Measurements from ENCODE around the gene WWC2. TPM values are rescaled to one million over a fixed set of nuclear protein-coding genes. Genes with fewer than 3 reads are reported as not detected.

The WWC2 gene
- total and polyA plus RNA-seq, 3 experiments from 2014 or later, result 0.80 to 1.7 (median 0.85) TPM

GRCh38 chr4:183329954-183330742, 231.1 kb downstream of the WWC2 start:
- Histone ChIP-seq H3K36me3 (ENCODE audit: insufficient read depth, low read length) (no peaks in the 10 kb centered on the region), H3K27me3 (ENCODE audit: insufficient read depth, low read length, poor library complexity, severe bottlenecking) (no peaks in the 10 kb centered on the region), H3K4me1 (ENCODE audit: insufficient read depth, low read length) (no peaks in the 10 kb centered on the region), H3K4me3 (ENCODE audit: low read length) (no peak overlapping the region), H3K9me3 (ENCODE audit: low read length) (no peaks in the 10 kb centered on the region), H3K27ac (ENCODE audit: low read depth, low read length) (no peak overlapping the region)
- Mint-ChIP-seq H3K4me3 (no peak overlapping the region), H3K27ac (peak overlapping the region in 1 of 8 donors; percentile 57), H3K27me3 (peaks cover 7 to 43% of the 10 kb centered on the region in 2 donors), H3K4me1 (no peaks in the 10 kb centered on the region), H3K9me3 (no peaks in the 10 kb centered on the region), H3K36me3 (peaks cover 0 to 10% (median 0%) of the 10 kb centered on the region in 3 donors)
- CTCF ChIA-PET, result no interaction called here
- DNase-seq, result no peak
- POLR2A ChIA-PET, result no interaction called here

- peaks cover 5 to 45% of the 10 kb centered on the region in 2 donors for H3K27me3 Mint-ChIP-seq
- DNase-seq, result no peak
- H3K36me3 ChIP-seq (ENCODE audit: insufficient read depth, low read length), result no peaks in the 10 kb centered on the region
- H3K4me3 ChIP-seq (ENCODE audit: low read length), result no peak overlapping the region
- H3K4me1 ChIP-seq (ENCODE audit: insufficient read depth, low read length), result no peaks in the 10 kb centered on the region
- no peaks in the 10 kb centered on the region for H3K9me3 ChIP-seq (ENCODE audit: low read length)
- ChIA-PET CTCF (no interaction called here), POLR2A (no interaction called here)
- H3K27ac Mint-ChIP-seq, result no peak overlapping the region
- H3K36me3 Mint-ChIP-seq, result peaks cover 0 to 8% (median 0%) of the 10 kb centered on the region in 3 donors
- H3K9me3 Mint-ChIP-seq, result no peaks in the 10 kb centered on the region
- no peak overlapping the region for H3K4me3 Mint-ChIP-seq
- no peaks in the 10 kb centered on the region for H3K27me3 ChIP-seq (ENCODE audit: insufficient read depth, low read length, poor library complexity, severe bottlenecking)
- H3K27ac ChIP-seq (ENCODE audit: low read depth, low read length), result no peak overlapping the region
- H3K4me1 Mint-ChIP-seq, result peaks cover 0 to 5% (median 0%) of the 10 kb centered on the region in 3 donors
Measured at GRCh38 chr4:183330841-183331240, 231.8 kb downstream of the WWC2 start.

- ChIA-PET CTCF (no interaction called here), POLR2A (no interaction called here)
- Histone ChIP-seq H3K4me1 (ENCODE audit: insufficient read depth, low read length) (no peaks in the 10 kb centered on the region), H3K27me3 (ENCODE audit: insufficient read depth, low read length, poor library complexity, severe bottlenecking) (no peaks in the 10 kb centered on the region), H3K36me3 (ENCODE audit: insufficient read depth, low read length) (no peaks in the 10 kb centered on the region), H3K27ac (ENCODE audit: low read depth, low read length) (no peak overlapping the region), H3K4me3 (ENCODE audit: low read length) (no peak overlapping the region), H3K9me3 (ENCODE audit: low read length) (no peaks in the 10 kb centered on the region)
- Mint-ChIP-seq H3K9me3 (no peaks in the 10 kb centered on the region), H3K27ac (no peak overlapping the region), H3K27me3 (peaks cover 3 to 33% of the 10 kb centered on the region in 2 donors), H3K4me1 (peaks cover 0 to 5% (median 0%) of the 10 kb centered on the region in 3 donors), H3K4me3 (no peak overlapping the region), H3K36me3 (no peaks in the 10 kb centered on the region)
- DNase-seq, result no peak
Measured at GRCh38 chr4:183332447-183332846, 233.4 kb downstream of the WWC2 start.

- no peaks in the 10 kb centered on the region for H3K9me3 ChIP-seq (ENCODE audit: low read length)
- no peaks in the 10 kb centered on the region for H3K36me3 Mint-ChIP-seq
- POLR2A ChIA-PET, result no interaction called here
- H3K27ac ChIP-seq (ENCODE audit: low read depth, low read length), result no peak overlapping the region
- no peaks in the 10 kb centered on the region for H3K9me3 Mint-ChIP-seq
- H3K27me3 Mint-ChIP-seq, result peaks cover 3 to 33% of the 10 kb centered on the region in 2 donors
- H3K4me3 Mint-ChIP-seq, result no peak overlapping the region
- no peaks in the 10 kb centered on the region for H3K27me3 ChIP-seq (ENCODE audit: insufficient read depth, low read length, poor library complexity, severe bottlenecking)
- no peak for DNase-seq
- H3K4me3 ChIP-seq (ENCODE audit: low read length), result no peak overlapping the region
- H3K4me1 Mint-ChIP-seq, result peaks cover 0 to 5% (median 0%) of the 10 kb centered on the region in 3 donors
- CTCF ChIA-PET, result no interaction called here
- H3K36me3 ChIP-seq (ENCODE audit: insufficient read depth, low read length), result no peaks in the 10 kb centered on the region
- peak overlapping the region in 1 of 8 donors; percentile 31 for H3K27ac Mint-ChIP-seq
- H3K4me1 ChIP-seq (ENCODE audit: insufficient read depth, low read length), result no peaks in the 10 kb centered on the region
Measured at GRCh38 chr4:183333202-183333601, 234.1 kb downstream of the WWC2 start.

DNA sequence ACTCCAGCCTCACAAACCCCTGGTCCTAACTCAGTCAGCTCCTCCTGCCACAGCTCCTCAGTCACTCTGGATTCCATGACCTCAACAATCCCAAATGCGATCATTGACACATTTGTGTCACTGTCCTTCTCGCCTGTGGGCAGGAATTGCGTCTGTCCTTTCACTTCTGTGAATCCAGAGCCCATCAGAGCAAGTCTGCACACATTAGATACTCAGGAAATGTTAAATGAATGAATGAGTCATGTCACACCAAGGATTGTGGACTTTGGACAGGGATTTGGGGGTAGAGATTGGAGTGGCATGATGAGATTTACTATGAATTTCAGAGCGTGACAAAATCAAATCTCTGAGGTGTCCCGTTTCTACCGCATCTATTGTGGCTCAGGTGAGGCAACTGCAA, 234.9 kb downstream of the WWC2 start:
- Histone ChIP-seq H3K4me3 (ENCODE audit: low read length) (no peak overlapping the region), H3K27ac (ENCODE audit: low read depth, low read length) (no peak overlapping the region), H3K36me3 (ENCODE audit: insufficient read depth, low read length) (no peaks in the 10 kb centered on the region), H3K27me3 (ENCODE audit: insufficient read depth, low read length, poor library complexity, severe bottlenecking) (no peaks in the 10 kb centered on the region), H3K9me3 (ENCODE audit: low read length) (no peaks in the 10 kb centered on the region), H3K4me1 (ENCODE audit: insufficient read depth, low read length) (no peaks in the 10 kb centered on the region)
- H3K36me3 Mint-ChIP-seq, result no peaks in the 10 kb centered on the region
- CTCF ChIA-PET, result no interaction called here
- no peak overlapping the region for H3K27ac Mint-ChIP-seq
- DNase-seq, result no peak
- no peaks in the 10 kb centered on the region for H3K9me3 Mint-ChIP-seq
- peaks cover 0 to 5% (median 0%) of the 10 kb centered on the region in 3 donors for H3K4me1 Mint-ChIP-seq
- peaks cover 3 to 29% of the 10 kb centered on the region in 2 donors for H3K27me3 Mint-ChIP-seq
- H3K4me3 Mint-ChIP-seq, result no peak overlapping the region
- POLR2A ChIA-PET, result no interaction called here

GRCh38 chr4:183335369-183335940, 236.4 kb downstream of the WWC2 start:
- Mint-ChIP-seq H3K36me3 (no peaks in the 10 kb centered on the region), H3K4me1 (peaks cover 0 to 5% (median 0%) of the 10 kb centered on the region in 3 donors), H3K4me3 (no peak overlapping the region), H3K27ac (peak overlapping the region in 1 of 8 donors; percentile 26), H3K27me3 (peaks cover 3 to 22% of the 10 kb centered on the region in 2 donors), H3K9me3 (no peaks in the 10 kb centered on the region)
- Histone ChIP-seq H3K36me3 (ENCODE audit: insufficient read depth, low read length) (no peaks in the 10 kb centered on the region), H3K4me3 (ENCODE audit: low read length) (no peak overlapping the region), H3K27ac (ENCODE audit: low read depth, low read length) (no peak overlapping the region), H3K4me1 (ENCODE audit: insufficient read depth, low read length) (no peaks in the 10 kb centered on the region), H3K9me3 (ENCODE audit: low read length) (no peaks in the 10 kb centered on the region), H3K27me3 (ENCODE audit: insufficient read depth, low read length, poor library complexity, severe bottlenecking) (no peaks in the 10 kb centered on the region)
- no peak for DNase-seq
- ChIA-PET CTCF (no interaction called here), POLR2A (no interaction called here)

DNA sequence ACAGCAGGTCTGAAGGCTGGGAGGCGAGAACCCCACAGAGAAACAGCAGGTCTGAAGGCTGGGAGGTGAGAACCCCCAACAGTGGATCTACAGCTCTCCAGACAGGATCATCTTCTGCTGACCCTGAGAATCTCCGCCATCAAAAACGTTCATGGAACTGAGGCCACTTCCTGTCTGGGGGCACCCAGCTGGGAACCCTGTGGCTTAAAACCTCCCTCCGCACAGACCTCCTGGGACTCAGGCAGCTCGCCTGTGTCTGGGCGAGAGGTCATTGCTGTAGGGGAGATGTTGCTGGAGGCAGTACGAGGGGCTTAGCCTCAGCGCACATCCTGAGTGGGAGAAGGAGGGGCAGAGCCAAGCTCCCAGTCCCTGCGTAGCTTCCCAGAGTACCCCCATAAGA, 238.3 kb downstream of the WWC2 start:
- Histone ChIP-seq H3K27ac (ENCODE audit: low read depth, low read length) (no peak overlapping the region), H3K36me3 (ENCODE audit: insufficient read depth, low read length) (no peaks in the 10 kb centered on the region), H3K9me3 (ENCODE audit: low read length) (no peaks in the 10 kb centered on the region), H3K4me3 (ENCODE audit: low read length) (no peak overlapping the region), H3K27me3 (ENCODE audit: insufficient read depth, low read length, poor library complexity, severe bottlenecking) (no peaks in the 10 kb centered on the region), H3K4me1 (ENCODE audit: insufficient read depth, low read length) (no peaks in the 10 kb centered on the region)
- Mint-ChIP-seq H3K27me3 (peaks cover 3 to 14% of the 10 kb centered on the region in 2 donors), H3K27ac (no peak overlapping the region), H3K9me3 (no peaks in the 10 kb centered on the region), H3K4me1 (peaks cover 0 to 5% (median 0%) of the 10 kb centered on the region in 3 donors), H3K4me3 (no peak overlapping the region), H3K36me3 (no peaks in the 10 kb centered on the region)
- CTCF ChIA-PET, result no interaction called here
- no peak for DNase-seq
- POLR2A ChIA-PET, result no interaction called here

DNA sequence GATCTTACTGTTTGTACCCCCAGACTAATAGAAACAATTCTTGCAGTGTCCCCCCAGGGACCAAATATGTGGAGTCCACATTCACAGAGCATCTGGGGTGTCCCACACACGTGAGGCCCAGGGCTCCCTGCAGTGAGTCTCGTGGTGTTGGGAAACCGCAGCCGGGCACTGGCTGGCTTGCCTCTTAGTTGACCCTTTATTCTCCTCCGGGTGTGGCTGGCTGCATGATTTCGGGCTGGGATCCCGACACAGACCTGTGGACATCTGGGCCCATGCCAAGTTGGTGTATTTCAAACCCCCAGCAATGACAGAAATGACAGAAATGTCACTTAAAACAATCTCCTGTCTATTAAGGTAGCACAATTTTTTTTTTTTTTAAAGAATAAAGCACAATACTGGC, 238.8 kb downstream of the WWC2 start:
- Histone ChIP-seq H3K4me1 (ENCODE audit: insufficient read depth, low read length) (no peaks in the 10 kb centered on the region), H3K9me3 (ENCODE audit: low read length) (no peaks in the 10 kb centered on the region), H3K27me3 (ENCODE audit: insufficient read depth, low read length, poor library complexity, severe bottlenecking) (no peaks in the 10 kb centered on the region), H3K36me3 (ENCODE audit: insufficient read depth, low read length) (no peaks in the 10 kb centered on the region), H3K27ac (ENCODE audit: low read depth, low read length) (no peak overlapping the region), H3K4me3 (ENCODE audit: low read length) (no peak overlapping the region)
- Mint-ChIP-seq H3K27ac (peak overlapping the region in 2 of 8 donors; percentile 18 to 84), H3K27me3 (peaks cover 3 to 11% of the 10 kb centered on the region in 2 donors), H3K4me1 (peaks cover 0 to 5% (median 0%) of the 10 kb centered on the region in 3 donors), H3K9me3 (no peaks in the 10 kb centered on the region), H3K36me3 (no peaks in the 10 kb centered on the region), H3K4me3 (no peak overlapping the region)
- ChIA-PET POLR2A (no interaction called here), CTCF (no interaction called here)
- DNase-seq, result no peak

All from CD8-positive, alpha-beta memory T cell (primary cell).